Ovary (tissue), 9 donors: ENCODE data around the gene RFX8. TPM values are rescaled to one million over a fixed set of nuclear protein-coding genes. Genes with fewer than 3 reads are reported as not detected.

Experiments used
- DNase-seq, 5 donors: peaks; one replicate each; pipeline ENCODE4 v3.0.0-alpha.2; 2019 to 2020
- H3K27ac ChIP-seq, 2 donors: fragments of 200-600 bp; one replicate each; pipeline versions ENCODE4 v1.5.1 to v1.8.0; 2019 to 2022
- H3K27me3 ChIP-seq: fragments of 200-600 bp; one replicate; pipeline ENCODE4 v1.8.0; 2022
- H3K36me3 ChIP-seq: fragments of 200-600 bp; sonication (generic); one replicate; pipeline ENCODE4 v1.5.1; 2019
- H3K4me1 ChIP-seq: one replicate; pipeline ENCODE4 v1.8.1; 2013; ENCODE audit warnings: mild to moderate bottlenecking, moderate library complexity; ENCODE audit not compliant: insufficient read depth
- H3K4me3 ChIP-seq: fragments of 200-600 bp; sonication (generic); one replicate; pipeline ENCODE4 v1.5.1; 2017
- H3K9me3 ChIP-seq, 2 donors: fragments of 200-600 bp in 1 of 2; sonication (generic) in 1 of 2; one replicate each; pipeline versions ENCODE4 v1.5.1 to v1.8.1; 2013 to 2019; ENCODE audit warnings: mild to moderate bottlenecking in 1 of 2, moderate library complexity in 1 of 2
- EP300 ChIP-seq: sonication (generic); formaldehyde crosslinking; IDR thresholded peaks from one replicate; pipeline ENCODE4 v1.6.1; 2017; ENCODE audit warnings: antibody characterized with exemption
- POLR2A ChIP-seq: fragments of 450-650 bp; IDR thresholded peaks from one replicate; pipeline ENCODE4 v1.6.1; 2017; ENCODE audit warnings: antibody characterized with exemption, mild to moderate bottlenecking, moderate library complexity
- WGBS, 3 donors: extraction: QIAGEN DNeasy Blood & Tissue Kit in 1 of 3; methylation state at CpG; one replicate each; pipeline versions ENCODE4 v1.1.5 to v1.1.7; 2013 to 2017; 5-methylcytosine and 5-hydroxymethylcytosine counted together
- intact Hi-C, 4 donors: fragments of 100-400 bp; cut with DNase I; formaldehyde crosslinking; loops; one replicate each; pipeline versions ENCODE4 v1.11.0 to v1.15.1; 2022 to 2023
- polyA plus RNA-seq, 2 donors: library from polyadenylated mRNA; stranded (reverse); fragments of 200-250 nt in 1 of 2; fragments of 350-450 nt in 1 of 2; fragmentation: Illumina TruSeq in 1 of 2; extraction: RNeasy Lipid Tissue Mini Kit (QIAGEN cat#74804) in 1 of 2; gene quantifications; one replicate each; pipeline ENCODE4 v1.2.3, GENCODE V29; 2013 to 2014
- total RNA-seq, 7 donors: library from RNA; depleted of rRNA in 2 of 7; stranded (reverse); fragments of >200 nt in 2 of 7; fragmentation: NEBNext Ultra II Directional in 3 of 7; extraction: Animal tissue kit (Norgen Biotek cat#: 25700) in 3 of 7; gene quantifications; one replicate each; pipeline versions ENCODE4 v1.1.0 to v1.2.4, GENCODE V29; 2016 to 2023
- TF ChIP-seq, protein P1 (sequence below), 3 donors: fragments of 450-650 bp in 2 of 3; fragments of 200-600 bp in 1 of 3; IDR thresholded peaks; one replicate each; pipeline versions ENCODE4 v1.5.1 to v1.8.0; 2016 to 2022; ENCODE audit warnings: antibody characterized with exemption in 3 of 3, mild to moderate bottlenecking in 1 of 3
- donor health status: DM: no; HTN: no; CAD: no; lungs with moderate emphysema.
- donor health status: DM: no; HTN: no; CAD: no.
- donor health status: Bipolar disorder and iron deficiency.
- donor health status: DM: yes; HTN: yes; CAD: no.
- donor health status: DM: no; HTN: no; CAD: no.
- donor health status: DM: yes; HTN: yes; CAD: no.

The RFX8 gene
- total and polyA plus RNA-seq, 9 donors = 0.05 to 1.7 (median 0.38) TPM

GRCh38 chr2:101516823-101517690 is 42.1 kb upstream of the RFX8 start:
- Histone ChIP-seq H3K27me3 (no peaks in the 10 kb centered on the region), H3K36me3 (no peaks in the 10 kb centered on the region), H3K9me3 (no peaks in the 10 kb centered on the region), H3K4me3 (no peak overlapping the region), H3K4me1 (peaks cover 3% of the 10 kb centered on the region), H3K27ac (peak overlapping the region in 1 of 2 donors; percentile 8)
- intact Hi-C loops = loop anchor here in 3 of 4 donors (5.0 to 10.0 kb wide), 4 partner anchors 72 to 328 kb away; no protein-coding TSS in a partner anchor
- DNase-seq = no peak
- no peak for TF ChIP-seq EP300
- TF ChIP-seq POLR2A = no peak
- TF ChIP-seq, protein P1, sequence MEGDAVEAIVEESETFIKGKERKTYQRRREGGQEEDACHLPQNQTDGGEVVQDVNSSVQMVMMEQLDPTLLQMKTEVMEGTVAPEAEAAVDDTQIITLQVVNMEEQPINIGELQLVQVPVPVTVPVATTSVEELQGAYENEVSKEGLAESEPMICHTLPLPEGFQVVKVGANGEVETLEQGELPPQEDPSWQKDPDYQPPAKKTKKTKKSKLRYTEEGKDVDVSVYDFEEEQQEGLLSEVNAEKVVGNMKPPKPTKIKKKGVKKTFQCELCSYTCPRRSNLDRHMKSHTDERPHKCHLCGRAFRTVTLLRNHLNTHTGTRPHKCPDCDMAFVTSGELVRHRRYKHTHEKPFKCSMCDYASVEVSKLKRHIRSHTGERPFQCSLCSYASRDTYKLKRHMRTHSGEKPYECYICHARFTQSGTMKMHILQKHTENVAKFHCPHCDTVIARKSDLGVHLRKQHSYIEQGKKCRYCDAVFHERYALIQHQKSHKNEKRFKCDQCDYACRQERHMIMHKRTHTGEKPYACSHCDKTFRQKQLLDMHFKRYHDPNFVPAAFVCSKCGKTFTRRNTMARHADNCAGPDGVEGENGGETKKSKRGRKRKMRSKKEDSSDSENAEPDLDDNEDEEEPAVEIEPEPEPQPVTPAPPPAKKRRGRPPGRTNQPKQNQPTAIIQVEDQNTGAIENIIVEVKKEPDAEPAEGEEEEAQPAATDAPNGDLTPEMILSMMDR (IDR thresholded peaks at IDR 0.05) = no peak
- WGBS, 3 donors = 58 to 77% (median 64%) methylated on average over 8 of the region's 8 CpGs

DNA sequence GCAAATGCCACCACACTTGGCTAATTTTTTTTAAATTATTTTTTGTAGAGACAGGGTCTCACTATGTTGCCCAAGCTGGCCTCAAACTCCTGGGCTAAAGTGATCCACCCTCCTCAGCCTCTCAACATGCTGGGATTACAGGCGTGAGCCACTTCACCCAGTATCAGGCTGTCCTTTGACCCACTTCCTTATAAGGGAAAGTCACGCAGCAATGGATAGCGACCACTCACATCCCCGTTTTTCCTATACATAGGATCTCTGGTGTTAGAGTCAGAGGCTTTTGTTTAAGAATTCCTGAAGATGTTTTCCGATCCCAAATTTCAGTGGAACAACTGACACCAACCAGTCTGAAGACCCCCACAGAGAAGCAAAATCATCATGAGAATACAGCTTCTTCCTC is 41.4 kb upstream of the RFX8 start:
- Histone ChIP-seq H3K4me3 (no peak overlapping the region), H3K27me3 (no peaks in the 10 kb centered on the region), H3K9me3 (no peaks in the 10 kb centered on the region), H3K27ac (no peak overlapping the region), H3K36me3 (no peaks in the 10 kb centered on the region), H3K4me1 (peaks cover 3% of the 10 kb centered on the region)
- intact Hi-C loops = loop anchor here in 3 of 4 donors (5.0 to 10.0 kb wide), 4 partner anchors 72 to 328 kb away; no protein-coding TSS in a partner anchor
- DNase-seq = no peak
- TF ChIP-seq POLR2A (no peak), EP300 (no peak)
- TF ChIP-seq, protein P1 (IDR thresholded peaks at IDR 0.05) = no peak
- WGBS, 3 donors = 94 to 96% (median 95%) methylated on average over 5 of the region's 5 CpGs

DNA sequence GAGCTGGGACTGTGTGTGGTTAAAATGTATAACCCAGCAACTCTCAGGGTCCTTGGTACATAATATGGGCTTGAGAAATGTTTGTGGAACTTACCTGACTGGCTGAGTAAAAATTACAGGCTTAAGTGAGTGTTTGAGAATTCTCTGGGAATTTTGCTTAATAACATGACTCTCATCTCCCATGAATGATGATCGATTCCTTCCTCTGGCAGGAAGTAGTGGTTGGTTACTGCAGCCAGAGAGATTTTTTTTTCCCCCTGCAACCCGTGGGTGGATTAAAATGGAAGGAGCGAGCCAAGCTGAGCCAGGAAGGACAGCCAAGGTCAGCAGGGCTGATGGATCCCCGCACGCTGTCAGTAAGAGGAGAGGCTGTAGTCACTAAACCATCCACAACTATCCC is 40.6 kb upstream of the RFX8 start:
- Histone ChIP-seq H3K36me3 (no peaks in the 10 kb centered on the region), H3K9me3 (no peaks in the 10 kb centered on the region), H3K4me1 (peaks cover 3% of the 10 kb centered on the region), H3K4me3 (no peak overlapping the region), H3K27ac (peak overlapping the region in 1 of 2 donors; percentile 19), H3K27me3 (no peaks in the 10 kb centered on the region)
- 3 to 11% (median 6%) methylated on average over 5 of the region's 5 CpGs for WGBS, 3 donors
- intact Hi-C loops = loop anchor here in 3 of 4 donors (5.0 to 10.0 kb wide), 4 partner anchors 71 to 329 kb away; no protein-coding TSS in a partner anchor
- TF ChIP-seq, protein P1 (IDR thresholded peaks at IDR 0.05) = no peak
- TF ChIP-seq POLR2A (no peak), EP300 (no peak)
- DNase-seq = peak; percentile 49 to 71 (median 62)

DNA sequence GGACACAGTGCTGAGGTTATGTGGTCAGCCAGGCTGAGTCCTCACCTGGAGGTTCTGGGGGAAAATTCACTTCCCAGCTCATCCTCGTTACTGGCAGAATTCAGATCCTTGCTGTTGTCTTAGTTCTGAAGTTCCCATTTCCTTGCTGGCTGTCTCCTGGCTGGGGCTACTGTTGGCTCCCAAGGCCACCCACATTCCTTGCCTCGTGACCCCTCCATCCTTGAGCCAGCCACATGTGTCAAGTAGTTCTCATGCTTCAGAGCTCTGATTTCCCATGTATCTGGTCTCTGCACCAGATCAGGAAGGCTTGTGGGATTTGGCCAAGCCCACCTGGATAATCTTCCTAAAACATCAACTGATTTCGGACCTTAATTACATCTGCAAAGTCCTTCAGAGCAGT is 38.1 kb upstream of the RFX8 start:
- no peaks in the 10 kb centered on the region for H3K9me3 ChIP-seq
- H3K27ac ChIP-seq = no peak overlapping the region
- intact Hi-C loops = loop anchor here in 3 of 4 donors (5.0 to 10.0 kb wide), 4 partner anchors 68 to 332 kb away; no protein-coding TSS in a partner anchor
- WGBS, 3 donors = 91 to 96% (median 94%) methylated on average over 3 of the region's 3 CpGs
- no peak overlapping the region for H3K4me3 ChIP-seq
- H3K36me3 ChIP-seq = no peaks in the 10 kb centered on the region
- DNase-seq = no peak
- H3K27me3 ChIP-seq = no peaks in the 10 kb centered on the region
- TF ChIP-seq, protein P1 (IDR thresholded peaks at IDR 0.05) = no peak
- no peak for TF ChIP-seq POLR2A
- TF ChIP-seq EP300 = no peak
- no peaks in the 10 kb centered on the region for H3K4me1 ChIP-seq
